HG03457 (cell line): ENCODE data around the gene ABR.
"Not testable (repeated sequence)": the region's sequence is repeated elsewhere in the genome, so short reads cannot be mapped to it uniquely, and the experiment has no call there.

Source experiments
- ATAC-seq: cut with Tn5 transposase; IDR thresholded peaks from one replicate; pipeline ENCODE4 v1.9.1; 2021; ENCODE audit warnings: moderate number of reproducible peaks; ENCODE audit not compliant: unreplicated experiment

ABR gene

DNA sequence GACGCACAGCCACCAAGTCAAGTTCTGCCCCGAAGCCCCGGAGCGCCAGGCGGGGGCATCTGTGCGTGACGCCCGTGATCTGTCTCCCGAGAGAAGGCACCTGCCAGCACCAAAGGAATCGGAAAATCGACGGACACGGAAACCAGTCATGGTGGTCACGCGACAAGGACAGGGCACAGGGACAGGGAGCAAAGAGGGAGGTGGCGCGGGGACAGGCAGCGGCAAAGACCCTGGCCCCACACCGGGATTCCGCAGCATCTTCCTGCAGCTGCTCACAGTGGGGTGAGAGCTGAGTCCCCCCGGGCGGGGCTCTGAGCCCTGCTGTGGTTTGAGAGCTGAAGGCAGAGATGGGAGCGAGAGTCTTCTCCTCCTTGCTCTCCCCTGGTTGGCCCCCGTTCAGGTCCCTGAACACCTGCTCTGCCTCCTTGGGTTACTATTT is 56.4 kb downstream of the ABR start:
- no peak for ATAC-seq

DNA sequence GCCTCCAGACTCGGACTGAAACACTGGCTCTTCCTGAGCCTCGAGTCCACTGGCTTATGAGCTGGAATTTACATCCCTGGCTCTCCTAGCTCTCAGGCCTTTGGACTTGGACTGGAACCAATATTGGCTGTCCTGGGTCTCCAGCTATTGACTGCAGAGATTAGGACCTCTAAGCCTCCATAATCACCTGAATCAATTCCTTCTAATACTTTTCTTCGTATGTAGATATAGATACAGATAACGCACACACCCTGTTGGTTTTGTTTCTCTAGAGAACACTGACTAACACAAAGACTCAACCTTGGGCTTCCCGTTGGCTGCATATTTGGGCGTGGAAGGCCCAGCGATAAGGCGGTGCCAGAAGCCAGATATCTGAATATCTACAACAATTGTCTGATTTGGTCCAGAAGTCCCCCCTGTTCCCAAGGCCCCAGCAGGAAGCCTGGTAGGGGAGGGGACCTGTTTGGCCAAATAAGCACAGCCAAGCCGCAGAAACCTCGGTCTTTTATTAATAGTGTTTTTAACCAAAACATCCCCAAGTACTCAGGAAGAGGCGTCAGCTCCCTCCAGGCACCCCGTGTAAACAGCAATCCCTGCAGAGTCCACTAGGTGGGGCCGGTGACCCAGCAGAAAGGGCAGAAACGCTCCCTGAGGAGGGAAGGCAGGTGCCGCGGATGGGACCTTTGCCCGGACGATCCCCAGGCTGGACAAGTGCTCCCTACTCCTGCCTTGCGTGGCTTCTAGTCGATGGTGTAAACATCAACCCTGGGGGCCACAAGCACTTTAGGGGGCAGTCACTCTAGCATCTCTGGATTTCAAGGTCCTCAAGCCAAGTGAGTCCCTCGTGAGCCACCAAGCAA is 57.0 kb downstream of the ABR start:
- ATAC-seq, result no peak

- ATAC-seq, result not testable (repeated sequence)
Observed at GRCh38 chr17:1121442-1121817, 58.4 kb downstream of the ABR start.

- ATAC-seq, result no peak
Observed at GRCh38 chr17:1120596-1121441, 59.0 kb downstream of the ABR start.

GRCh38 chr17:1119924-1120323 is 59.9 kb downstream of the ABR start:
- no peak for ATAC-seq

- no peak for ATAC-seq
Observed at GRCh38 chr17:1116602-1117001, 63.2 kb downstream of the ABR start.

- ATAC-seq, result no peak
Observed at GRCh38 chr17:1112875-1113274, 66.9 kb downstream of the ABR start.

DNA sequence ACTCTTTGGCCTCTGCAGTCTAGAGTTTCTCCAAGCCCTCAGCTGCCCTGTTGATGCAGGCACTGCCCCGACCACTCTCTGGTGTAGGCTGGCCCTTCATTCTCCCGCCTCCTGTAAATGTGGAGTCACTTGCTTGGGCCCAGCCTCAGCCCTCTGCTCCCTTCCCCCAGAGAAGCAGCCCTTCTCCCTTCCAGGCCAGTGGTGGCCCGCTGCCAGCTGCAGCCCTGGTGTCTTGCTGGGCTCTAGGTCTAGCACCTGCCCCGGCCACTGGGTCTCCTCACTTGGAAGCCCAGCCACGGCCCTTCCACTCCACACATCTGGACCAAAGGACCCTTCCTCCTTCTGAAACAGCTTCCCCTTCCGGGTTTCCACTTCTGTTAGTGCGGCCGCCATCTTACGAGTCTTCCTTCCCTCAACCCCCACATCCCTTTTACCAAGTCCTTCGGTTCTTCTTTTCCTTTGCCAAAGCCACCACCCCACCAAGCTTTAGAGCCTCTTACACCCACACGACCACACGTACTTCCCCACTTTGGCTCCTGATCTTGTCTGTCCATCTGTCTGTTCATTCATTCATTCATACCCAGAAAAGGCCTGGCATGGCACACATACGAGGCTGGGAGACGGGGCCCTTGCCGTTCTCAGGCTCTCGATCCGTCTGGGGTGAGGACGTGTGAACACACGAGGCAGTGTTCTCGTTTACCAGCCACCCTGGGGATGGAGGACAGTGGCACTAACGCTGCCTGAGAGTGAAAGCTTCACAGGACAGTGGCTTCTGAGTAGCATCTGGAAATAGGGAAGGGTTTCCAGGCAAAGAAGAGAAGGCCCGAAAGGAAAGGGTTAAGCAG is 68.0 kb downstream of the ABR start:
- no peak for ATAC-seq

- ATAC-seq, result no peak
Observed at GRCh38 chr17:1110862-1111598, 68.8 kb downstream of the ABR start.

GRCh38 chr17:1110541-1110861 is 69.3 kb downstream of the ABR start:
- no peak for ATAC-seq

- no peak for ATAC-seq
Observed at GRCh38 chr17:1109606-1110540, 69.9 kb downstream of the ABR start.

DNA sequence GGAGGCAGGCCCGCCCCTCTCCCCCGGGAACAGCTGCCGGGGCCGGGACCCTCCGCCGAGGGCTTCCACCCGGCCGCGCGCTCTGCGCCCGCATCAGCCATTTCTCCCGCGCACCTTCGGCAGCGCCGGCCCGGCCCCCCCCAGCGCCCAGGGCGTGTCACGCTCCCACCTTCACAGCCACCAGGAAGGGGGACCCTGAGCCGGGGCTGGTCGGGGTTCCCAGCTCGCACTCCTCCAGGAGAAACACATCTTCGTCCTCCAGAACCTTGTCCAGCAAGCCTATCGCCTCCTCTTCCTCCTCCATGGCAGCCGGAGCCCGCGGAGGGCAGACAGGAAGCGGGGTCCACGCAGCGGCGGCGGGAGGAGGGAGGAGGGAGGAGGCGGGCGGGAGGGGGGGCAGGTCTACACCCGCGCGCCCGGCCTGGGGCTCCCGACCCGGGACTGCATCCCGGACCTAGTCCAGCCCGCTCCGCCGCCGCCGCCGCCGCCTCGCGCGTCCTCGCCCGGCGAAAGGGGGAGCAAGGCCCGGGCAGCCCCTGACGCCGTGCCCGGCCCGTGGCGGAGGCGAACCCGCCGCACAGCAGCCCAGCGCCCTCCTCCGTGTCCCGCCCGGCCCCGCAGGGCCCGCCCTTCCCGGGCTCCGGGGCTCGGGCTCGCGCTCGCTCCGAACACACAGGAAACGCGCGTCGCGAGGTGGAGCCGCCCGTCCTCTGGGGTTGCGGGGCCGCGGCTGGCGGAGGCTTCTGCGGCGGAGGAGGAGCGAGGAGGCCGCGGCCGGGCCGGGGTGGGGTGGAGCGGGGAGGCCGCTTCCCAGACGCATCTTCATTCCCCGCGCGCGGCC is 70.8 kb downstream of the ABR start:
- no peak for ATAC-seq

DNA sequence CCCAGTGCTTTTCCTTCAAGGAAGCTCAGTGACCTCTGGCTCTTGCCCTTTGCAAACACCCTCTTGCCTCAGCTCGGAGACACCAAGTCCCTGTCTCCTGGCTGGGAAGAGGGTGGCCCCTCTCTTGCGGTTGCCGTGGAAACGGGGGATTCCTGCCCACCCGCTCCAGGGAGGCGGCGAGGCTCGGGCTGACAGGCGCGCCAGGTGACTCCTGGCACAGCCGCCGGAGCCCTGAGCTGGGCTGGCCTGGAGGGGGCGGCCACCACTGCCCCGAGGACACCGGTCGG is 71.4 kb downstream of the ABR start:
- no peak for ATAC-seq

- no peak for ATAC-seq
Observed at GRCh38 chr17:1107777-1108477, 71.9 kb downstream of the ABR start.

GRCh38 chr17:1107083-1107776 is 72.6 kb downstream of the ABR start:
- ATAC-seq, result no peak

DNA sequence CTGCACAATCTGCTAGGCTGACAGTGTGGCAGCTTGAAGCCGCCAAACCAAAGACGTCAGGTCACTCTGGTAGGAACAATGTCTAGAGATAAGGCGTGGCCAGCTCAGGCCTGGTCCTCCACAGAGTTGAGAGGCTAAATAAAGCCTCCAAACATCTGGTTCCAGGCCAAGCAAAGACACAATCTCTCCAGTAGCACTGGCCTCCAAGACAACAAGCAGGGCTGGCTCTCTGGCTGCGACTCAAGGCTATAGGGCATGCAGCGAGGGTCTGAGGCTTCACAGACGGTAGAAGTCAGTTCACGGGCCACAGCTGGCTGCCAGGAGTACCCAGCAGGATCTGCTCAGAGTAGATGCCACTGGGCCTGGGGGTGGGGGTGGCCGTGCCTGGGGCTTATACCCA is 75.6 kb downstream of the ABR start:
- no peak for ATAC-seq

- no peak for ATAC-seq
Observed at GRCh38 chr17:1100382-1100781, 79.4 kb downstream of the ABR start.

GRCh38 chr17:1099242-1099641 is 80.5 kb downstream of the ABR start:
- no peak for ATAC-seq
